Smooth muscle cell of the brain vasculature (primary cell): Measurements from ENCODE around the gene ZNF574.

ENCODE experiments used
- DNase-seq: peaks from one replicate; pipeline ENCODE4 v3.0.0-alpha.2; 2012; ENCODE audit warnings: low read depth, low spot score

The ZNF574 gene

GRCh38 chr19:42079886-42080763 lies 4.2 kb downstream of the ZNF574 start:
- no peak for DNase-seq

DNA sequence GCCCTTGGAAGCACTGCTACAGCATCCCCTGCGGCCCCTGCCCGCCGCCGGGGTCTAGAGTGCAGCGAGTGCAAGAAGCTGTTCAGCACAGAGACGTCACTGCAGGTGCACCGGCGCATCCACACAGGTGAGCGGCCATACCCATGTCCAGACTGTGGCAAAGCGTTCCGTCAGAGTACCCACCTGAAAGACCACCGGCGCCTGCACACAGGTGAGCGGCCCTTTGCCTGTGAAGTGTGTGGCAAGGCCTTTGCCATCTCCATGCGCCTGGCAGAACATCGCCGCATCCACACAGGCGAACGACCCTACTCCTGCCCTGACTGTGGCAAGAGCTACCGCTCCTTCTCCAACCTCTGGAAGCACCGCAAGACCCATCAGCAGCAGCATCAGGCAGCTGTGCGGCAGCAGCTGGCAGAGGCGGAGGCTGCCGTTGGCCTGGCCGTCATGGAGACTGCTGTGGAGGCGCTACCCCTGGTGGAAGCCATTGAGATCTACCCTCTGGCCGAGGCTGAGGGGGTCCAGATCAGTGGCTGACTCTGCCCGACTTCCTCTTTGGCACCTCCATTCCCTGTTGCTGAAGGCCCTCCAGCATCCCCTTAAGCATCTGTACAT lies 4.9 kb downstream of the ZNF574 start:
- DNase-seq: no peak

- peak; percentile 21 for DNase-seq
Measured at GRCh38 chr19:42081584-42082203, 5.7 kb downstream of the ZNF574 start.

DNA sequence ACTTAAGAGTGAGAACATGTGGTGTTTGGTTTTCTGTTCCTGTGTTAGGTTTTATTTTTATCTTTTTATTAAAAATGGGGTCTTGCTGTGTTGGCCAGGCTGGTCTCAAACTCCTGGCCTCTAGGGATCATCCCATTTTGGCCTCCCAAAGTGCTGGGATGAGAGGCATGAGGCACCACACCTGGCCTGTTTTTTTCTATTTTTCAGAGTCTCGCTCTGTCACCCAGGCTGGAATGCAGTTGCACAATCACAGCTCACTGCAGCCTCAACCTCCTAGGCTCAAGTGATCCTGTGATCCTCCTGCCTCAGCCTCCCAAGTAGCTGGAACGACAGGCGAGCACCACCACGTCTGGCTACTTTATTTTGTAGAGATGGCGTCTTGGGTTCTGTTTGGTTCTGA lies 7.6 kb downstream of the ZNF574 start:
- DNase-seq: no peak

DNA sequence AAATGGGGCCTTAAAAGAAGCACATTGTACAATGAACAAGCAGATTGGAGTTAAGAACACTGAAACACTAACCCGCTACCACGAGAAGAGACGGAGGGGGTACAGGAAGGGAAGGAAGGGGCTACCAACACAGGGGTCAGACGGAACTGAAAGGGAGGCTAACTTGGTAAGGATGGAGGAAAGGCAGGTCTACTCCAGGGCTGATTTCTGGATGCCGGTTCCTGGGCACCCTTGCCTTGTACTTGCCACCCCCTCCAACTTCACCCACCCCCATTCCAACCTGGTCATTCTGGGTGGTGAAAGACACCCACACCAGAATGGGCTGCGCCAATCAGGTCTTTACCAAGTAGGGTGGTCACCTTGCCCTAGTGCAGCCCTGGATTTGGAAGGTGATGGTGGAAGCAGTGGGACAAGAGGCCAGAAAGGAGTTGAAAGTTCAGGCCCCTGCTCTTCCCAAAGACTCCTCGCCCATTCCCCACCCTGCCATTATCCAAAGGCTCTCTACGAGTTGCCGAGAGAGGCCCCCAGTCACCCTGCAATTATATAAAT lies 10.3 kb downstream of the ZNF574 start:
- DNase-seq: no peak

DNA sequence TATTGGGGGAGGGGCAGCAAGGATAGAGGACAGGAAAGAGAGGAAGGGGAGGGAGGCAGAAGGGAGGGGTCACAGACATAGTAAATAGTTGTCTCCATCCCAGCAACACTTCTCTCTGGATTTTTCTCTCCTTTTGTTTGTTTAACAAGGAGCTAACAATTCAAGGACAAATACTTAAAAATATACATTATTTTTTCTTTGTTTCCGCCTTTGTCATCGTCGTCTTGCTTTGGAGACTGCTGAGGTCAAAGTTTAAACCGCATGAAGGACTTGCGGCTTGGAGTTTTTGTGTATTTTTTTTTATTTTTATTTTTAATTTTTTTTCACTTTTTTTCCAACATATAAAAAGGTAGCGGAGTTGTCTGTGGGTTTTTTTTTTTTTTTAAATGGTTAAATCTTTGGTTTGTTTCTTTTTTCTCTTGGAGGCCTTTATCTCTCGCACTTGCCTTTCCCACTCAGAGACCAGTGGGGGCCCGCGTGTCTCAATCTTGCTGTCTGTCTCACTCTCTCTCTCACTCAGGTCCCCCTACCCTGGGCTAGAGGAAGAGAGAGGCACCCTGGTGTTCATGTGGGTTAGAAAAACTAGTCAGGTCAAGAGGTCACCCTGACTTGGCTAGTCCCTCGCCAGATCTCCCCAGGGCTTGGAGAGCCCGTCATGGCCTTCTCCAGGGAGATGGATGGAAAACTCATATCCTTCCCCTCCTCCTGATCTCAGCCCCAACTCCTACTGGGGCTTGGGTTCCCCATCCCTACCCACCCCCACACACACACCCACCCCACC lies 11.0 kb downstream of the ZNF574 start:
- peak; percentile 88 for DNase-seq

- DNase-seq: peak; percentile 31
Measured at GRCh38 chr19:42088471-42089190, 12.7 kb downstream of the ZNF574 start.

GRCh38 chr19:42089191-42089750 lies 13.3 kb downstream of the ZNF574 start:
- no peak for DNase-seq

DNA sequence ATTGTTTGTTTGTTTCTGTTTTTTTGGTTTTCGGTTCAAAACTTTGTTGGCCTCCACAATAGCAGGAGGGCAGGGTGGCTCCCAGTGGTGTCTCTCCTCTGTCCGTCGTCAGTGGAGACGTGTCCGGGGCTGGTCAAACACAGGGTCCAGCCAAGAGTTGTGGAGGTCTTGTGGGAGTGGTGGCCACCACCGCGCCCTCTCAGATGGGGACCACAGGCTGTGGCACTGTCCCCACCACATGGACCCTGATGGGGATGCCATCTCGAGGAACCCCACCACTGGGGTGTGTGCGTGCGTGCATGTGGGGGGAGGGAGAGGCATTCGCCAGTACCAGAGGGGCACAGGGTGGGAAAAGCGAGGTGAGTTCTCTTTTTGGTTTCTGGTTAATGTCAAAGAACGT lies 13.8 kb downstream of the ZNF574 start:
- no peak for DNase-seq

DNA sequence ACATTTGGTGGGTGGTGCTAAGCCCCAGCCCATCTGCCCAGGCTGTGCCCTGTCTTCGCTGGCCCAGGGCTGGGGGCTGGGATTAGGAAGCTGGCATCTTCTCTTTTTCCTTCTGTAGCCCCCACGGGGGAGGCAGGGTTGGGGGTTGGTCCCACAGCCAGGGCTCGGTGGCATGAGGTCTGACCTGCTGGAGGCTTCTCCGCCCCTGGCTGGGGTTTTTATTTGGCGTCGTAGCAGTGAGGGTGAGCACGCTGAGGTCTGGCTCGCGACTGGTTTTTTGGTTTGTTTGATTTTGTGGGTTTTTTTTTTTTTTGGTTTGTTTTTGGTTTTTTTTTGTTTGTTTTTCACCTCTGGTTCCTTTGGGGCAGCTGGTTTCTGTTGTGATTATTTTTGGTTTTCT lies 14.7 kb downstream of the ZNF574 start:
- DNase-seq: no peak

- no peak for DNase-seq
Measured at GRCh38 chr19:42091300-42091699, 15.3 kb downstream of the ZNF574 start.

DNA sequence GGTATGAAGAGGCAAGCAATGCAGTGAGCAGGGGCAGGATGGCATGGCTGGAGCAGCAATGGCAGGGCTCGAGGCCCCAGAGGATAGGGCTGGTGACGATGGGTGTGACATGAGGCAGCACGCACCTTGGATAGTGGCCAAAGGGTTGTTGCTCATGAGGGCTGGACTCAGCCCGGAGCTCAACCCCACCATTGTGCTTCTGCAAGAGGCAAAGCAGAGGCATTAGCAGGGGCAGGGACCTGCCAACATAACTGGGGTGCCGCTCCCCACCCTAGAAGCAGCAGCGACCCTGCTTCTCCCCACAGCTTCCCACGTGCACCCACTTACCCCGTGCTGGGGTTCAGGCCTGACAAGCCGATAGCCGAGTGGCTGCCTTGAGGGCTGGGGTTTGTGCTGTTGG lies 15.8 kb downstream of the ZNF574 start:
- DNase-seq: no peak

- DNase-seq: no peak
Measured at GRCh38 chr19:42092350-42092749, 16.4 kb downstream of the ZNF574 start.

DNA sequence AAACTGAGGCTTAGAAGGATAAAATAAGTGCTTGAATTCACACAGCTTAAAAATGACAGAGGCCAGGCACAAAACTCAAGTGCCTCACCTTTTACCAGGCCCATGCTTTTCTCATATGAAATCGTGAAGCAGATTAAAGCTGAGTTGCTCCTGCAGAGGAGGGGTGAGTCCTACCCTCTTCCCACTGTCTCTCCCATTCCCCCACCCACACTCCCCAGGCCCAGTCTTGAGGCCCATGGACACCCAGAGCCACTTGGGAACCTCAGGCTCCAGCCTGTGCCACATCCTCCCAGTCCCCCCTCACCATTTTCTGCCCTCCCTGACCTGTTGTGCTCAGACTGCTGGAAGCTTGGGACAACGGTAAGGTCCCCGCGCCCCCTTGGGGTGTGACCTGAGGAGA lies 17.5 kb downstream of the ZNF574 start:
- DNase-seq: no peak

DNA sequence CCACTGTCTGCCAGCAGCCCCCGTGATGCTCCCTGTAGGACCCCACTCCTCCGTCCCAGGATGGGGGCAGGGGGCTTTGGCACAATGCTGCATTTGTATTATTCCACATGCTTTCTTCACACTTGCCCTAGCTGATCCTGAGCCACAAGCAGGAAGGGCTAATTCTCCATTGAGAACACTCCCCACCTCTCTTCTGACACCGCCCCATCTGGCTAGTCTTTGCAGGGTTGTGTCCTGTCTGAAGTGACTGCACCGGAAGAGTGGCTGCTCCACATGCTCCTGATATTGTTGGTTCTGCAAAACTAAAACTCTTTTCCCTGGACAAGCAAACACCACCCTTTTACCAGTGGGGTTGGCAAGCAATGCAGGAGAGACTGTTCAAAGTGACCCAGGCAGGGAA lies 18.0 kb downstream of the ZNF574 start:
- DNase-seq: no peak

DNA sequence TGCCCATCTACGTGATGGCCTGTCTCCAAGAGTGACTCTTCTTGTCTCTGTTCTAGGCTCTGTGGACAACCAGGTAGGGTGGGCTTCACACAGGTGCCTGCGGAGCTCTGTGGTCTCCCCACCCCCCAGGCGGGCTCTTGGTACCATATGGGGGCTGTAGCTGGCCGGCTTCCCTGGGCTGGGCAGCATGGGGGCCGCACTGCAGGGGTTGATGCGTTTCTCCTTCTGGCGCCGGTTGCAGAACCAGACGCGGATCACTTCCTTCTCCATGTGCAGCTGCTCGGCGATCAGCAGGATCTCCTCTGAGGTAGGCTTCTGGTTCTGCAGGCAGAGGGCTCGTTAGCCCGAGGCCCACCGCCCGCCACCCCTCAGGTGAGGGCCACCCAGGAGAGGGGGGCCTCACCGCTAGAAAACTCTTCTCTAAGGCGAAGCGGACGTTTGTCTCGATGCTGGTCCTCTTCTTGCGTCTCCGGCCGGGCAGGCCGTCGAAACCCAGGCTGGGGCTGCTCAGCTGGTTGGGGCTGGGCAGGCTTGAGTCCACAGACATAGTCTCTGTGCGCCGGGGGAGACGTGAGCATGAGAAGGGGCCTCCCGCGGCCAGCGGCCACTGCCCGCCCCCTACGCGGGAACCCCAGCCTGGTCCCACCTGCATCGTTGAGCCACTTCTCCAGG lies 19.3 kb downstream of the ZNF574 start:
- DNase-seq: no peak

GRCh38 chr19:42095814-42096230 lies 19.9 kb downstream of the ZNF574 start:
- DNase-seq: no peak

GRCh38 chr19:42096255-42096837 lies 20.4 kb downstream of the ZNF574 start:
- DNase-seq: no peak

DNA sequence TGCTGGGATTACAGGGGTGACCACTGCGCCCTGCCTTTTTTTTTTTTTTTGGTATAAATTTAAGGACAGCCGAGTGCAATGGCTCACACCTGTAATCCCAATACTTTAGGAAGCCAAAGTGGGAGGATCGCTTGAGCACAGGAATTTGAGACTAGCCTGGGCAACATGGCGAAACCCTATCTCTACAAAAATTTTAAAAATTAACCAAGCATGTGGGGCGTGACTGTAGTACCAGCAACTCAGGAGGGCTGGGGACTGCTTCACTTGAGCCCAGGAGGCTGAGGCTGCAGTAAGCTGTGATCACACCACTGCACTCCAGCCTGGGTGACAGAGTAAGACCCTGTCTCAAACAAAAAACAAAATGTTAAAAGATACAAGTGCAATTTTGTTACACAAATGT lies 21.5 kb downstream of the ZNF574 start:
- no peak for DNase-seq

DNA sequence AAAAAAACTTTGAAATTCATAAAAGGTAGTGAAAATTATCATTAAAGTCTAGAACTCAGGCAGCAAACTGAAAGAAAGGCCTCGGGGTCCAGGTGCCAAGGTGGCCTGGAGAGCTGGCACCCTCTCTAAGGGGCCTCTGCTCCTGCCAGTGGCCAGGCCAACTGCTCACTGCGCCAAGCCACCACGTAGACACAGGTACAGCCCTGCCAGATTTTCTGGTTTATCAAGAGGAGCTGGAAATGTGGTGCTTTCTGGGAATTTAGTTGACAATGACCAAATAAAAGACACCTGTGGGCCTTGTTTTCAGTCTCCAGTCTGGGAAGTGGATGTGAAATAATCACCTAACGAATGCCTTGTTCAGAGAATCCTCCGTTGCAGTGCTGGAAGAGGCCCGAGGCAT lies 22.8 kb downstream of the ZNF574 start:
- no peak for DNase-seq
